Mucosa of gallbladder (tissue), 1 donor: ENCODE results near the gene FAAP100. TPM values are rescaled to one million over a fixed set of nuclear protein-coding genes. Genes with fewer than 3 reads are reported as not detected.

ENCODE experiments used
- DNase-seq: peaks from one replicate; pipeline ENCODE4 v3.0.0-alpha.2; 2020; ENCODE audit warnings: low spot score
- total RNA-seq: library from RNA; stranded (reverse); gene quantifications from one replicate; pipeline ENCODE4 v1.2.1, GENCODE V29; 2021
- donor health status: DM: no; HTN: no; CAD: no.

FAAP100 gene
- total RNA-seq, 1 donor from 2014 or later: 37.0 TPM

DNA sequence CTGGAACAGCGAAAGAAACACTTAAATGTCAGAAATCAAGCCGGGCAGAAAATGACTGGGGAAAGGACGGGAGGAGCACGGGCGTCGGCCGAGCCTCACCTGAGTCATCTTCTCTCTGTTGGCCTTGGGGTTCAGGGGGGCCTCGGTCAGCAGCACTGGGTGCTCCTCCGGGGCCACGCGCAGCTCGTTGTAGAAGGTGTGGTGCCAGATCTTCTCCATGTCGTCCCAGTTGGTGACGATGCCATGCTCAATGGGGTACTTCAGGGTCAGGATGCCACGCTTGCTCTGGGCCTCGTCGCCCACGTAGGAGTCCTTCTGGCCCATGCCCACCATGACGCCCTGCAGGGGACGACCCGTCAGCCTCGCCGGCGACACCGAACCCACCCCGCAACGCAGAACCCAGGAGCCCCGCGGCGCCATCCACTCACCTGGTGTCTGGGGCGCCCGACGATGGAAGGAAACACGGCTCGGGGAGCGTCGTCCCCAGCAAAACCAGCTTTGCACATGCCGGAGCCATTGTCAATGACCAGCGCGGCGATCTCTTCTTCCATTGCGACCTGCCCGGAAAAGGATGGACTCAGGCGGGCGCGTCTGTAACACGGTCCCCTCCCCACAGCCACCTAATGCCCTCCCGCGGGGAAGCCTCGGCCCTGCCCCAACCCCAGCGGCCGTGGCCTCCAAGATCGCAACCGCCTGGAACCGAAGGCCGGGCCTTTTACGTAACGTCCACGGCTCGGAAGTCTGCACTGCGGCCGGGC lies 40.2 kb downstream of the FAAP100 start:
- no peak for DNase-seq

DNA sequence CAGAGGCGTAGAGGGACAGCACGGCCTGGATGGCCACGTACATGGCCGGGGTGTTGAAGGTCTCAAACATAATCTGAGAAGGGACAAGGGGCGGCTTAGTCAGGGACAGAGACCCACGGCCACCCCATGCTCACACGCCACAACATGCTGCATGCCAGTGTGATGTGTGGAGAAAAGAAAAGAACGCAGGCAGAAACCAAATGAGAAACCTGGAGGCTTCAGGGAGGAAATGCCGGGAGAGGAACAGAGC lies 40.7 kb downstream of the FAAP100 start:
- DNase-seq: no peak

DNA sequence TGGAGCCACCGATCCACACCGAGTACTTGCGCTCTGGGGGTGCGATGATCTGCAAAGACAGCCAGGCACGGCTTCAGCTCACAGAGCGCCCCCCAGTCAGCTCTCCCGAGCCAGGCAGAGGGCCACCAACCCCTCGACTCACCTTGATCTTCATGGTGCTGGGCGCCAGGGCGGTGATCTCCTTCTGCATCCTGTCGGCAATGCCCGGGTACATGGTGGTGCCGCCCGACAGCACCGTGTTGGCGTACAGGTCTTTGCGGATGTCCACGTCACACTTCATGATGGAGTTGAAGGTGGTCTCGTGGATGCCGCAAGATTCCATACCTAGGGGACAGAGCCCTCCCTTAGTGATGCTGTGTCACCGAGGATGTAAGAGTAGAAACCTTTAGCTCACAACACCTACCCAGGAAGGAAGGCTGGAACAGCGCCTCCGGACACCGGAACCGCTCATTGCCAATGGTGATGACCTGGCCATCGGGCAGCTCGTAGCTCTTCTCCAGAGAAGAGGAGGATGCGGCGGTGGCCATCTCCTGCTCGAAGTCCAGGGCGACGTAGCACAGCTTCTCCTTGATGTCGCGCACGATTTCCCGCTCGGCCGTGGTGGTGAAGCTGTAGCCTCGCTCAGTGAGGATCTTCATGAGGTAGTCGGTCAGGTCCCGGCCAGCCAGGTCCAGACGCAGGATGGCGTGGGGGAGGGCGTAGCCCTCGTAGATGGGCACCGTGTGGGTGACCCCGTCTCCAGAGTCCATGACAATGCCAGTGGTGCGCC lies 41.2 kb downstream of the FAAP100 start:
- DNase-seq: no peak

DNA sequence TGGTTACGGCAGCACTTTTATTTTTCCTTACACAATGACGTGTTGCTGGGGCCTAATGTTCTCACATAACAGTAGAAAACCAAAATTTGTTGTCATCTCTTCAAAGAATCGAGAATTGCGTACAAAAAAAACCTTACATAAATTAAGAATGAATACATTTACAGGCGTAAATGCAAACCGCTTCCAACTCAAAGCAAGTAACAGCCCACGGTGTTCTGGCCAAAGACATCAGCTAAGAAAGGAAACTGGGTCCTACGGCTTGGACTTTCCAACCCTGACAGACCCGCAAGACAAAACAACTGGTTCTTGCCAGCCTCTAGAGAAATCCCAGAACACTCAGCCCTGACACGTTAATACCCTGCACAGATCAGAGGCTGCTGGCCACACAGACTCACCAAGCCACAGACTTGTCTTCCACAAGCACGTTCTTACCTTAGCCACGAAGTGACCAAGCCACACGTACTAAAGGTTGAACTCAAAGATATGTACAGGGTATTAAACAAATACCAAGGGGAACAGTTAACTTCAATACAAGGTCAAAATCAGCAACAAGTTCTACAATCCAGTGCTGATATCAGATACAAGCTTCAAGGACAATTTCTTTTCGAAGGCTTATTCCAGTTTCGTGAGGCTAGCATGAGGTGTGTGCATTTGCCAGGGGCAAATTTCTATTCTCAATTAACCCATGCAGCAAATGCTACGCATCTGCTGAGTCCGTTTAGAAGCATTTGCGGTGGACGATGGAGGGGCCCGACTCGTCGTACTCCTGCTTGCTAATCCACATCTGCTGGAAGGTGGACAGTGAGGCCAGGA lies 42.0 kb downstream of the FAAP100 start:
- no peak for DNase-seq

DNA sequence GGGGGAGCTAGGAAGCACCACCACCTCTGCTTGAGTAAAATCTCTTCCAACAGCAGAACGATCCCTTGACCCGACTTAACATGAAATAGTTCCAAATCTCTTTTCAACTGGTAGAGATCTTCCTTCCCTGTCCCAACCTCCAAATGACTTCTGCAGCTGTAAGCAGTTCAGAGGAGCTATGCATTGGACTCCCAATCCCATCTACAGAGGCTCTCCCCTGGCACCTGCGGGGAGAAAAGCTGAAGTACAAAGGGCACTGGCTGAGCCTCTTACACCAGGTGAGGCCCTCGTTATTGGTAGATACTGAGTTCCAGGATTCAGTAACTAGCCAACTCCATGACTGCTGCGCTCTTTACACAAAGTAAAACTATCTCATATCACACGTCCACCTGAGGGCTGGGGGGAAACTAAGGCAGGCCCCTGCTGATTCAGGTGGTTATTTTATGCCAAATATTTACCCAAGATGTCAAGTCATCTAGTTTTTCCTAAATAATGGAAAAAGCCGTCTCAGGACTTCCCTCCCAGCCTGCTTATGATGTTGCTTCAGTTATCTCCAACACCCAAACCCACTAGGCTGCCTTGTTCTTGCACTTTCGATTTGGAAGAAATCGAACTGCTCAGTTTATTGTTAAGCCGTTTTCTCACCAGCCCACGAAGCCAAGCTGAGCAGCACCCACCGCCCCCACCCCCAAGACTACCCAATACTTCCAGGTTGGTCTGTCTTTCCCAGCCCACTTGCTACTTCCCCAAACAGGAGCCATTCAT lies 42.8 kb downstream of the FAAP100 start:
- no peak for DNase-seq

DNA sequence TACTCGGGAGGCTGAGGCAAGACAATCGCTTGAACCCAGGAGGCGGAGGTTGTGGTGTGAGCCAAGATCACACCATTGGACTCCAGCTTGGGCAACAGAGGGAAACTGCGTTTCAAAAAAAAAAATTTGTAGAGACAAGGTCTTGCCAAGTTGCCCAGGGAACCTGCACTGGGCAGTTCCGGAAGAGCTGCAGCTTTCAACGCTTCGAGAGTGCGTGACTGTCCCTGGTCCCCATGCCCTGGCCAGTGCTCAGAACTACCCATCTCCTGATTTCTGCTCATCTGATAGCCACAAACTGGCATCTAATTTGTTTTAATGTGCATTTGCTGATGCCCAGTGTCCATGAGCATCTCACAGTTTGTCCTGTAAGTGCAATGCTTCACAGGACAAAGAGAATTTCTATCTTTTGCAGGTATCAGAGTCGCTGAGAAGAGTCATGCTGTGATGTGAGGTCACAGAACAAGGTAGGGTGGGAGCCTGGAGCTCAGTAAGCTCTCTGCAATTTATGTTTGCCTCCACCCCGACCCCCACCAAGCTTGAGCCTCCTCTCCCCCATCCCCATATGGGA lies 43.4 kb downstream of the FAAP100 start:
- DNase-seq: no peak

DNA sequence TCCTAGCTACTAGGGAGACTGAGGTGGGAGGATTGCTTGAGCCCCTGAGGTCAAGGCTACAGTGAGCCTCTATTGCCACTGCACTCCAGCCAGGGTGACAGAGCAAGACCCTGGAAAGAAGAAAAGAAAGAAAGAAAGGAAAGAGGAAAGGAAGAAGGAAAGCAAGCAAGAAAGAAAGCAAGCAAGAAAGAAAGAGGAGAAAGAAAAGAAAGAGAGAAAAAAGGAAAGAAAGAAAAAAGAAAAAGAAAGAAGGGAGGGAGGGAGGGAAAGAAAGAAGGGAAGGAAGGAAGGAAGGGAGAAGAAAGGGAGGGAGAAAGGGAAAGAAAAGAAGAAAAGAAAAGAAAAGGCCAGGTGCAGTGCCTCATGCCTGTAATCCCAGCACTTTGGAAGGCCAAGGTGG lies 48.5 kb downstream of the FAAP100 start:
- no peak for DNase-seq

DNA sequence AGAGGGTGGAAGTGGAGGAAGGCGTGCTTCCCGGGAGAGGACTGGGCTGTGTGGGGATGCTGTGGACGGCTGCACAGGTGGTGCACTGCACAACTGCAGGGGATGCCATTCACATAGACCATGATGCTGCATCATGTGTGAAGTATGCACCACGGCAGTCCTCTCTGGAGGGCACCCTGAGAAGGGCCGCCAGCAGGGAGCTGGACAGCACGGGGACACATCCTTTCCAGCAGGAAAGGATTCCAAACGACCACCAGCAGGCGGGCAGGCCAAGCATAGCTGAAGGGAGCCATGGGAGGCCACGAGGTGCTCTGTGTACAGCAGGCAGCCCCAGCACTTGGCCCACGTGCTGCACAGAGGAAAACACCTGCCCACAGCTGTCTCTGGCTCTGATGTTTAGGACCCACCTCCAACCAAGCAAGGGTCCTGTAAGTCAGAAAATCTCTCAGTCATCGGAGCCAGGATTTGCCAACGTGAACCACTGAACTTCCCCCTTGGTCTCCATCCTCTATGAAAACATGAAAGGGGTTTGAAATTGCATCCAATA lies 49.6 kb downstream of the FAAP100 start:
- DNase-seq: no peak

DNA sequence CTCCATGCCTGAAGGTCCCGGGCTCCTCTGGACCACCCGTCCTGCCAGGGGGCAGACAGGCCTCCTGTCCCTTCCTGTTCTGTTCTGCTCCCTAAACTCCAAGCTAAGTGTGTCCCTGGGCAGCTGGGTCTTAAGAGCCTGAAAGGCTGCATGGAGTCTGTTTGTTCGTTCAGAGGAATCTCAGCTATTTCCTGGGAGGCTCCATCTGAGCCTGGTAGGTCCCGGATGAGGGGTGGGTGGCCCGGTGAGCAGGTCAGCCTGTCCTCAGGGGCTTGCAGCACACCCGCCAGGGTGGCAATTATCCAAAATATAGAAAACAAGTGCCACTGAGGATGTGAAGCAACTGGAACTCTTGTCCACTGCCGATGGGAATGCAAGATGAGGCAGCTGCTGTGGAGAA lies 52.1 kb downstream of the FAAP100 start:
- DNase-seq: no peak

DNA sequence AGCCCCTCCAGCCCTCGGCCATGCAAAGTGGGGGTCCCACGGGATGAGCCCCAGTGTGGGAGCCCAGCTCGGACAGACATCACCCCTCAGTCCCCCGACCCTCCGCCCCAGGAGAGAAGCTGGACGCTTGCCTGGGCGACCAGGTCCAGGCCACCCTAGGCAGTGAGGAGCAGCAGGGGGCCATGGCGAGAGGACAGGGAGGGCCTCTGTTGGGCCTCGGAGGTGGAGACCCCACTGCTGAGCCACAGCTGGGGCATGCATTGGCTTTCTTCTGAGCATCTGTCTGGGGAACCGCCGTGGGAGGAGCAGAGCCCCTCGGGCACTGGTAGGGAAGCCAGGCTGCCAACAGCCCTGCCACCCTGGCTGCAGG lies 52.6 kb downstream of the FAAP100 start:
- no peak for DNase-seq

DNA sequence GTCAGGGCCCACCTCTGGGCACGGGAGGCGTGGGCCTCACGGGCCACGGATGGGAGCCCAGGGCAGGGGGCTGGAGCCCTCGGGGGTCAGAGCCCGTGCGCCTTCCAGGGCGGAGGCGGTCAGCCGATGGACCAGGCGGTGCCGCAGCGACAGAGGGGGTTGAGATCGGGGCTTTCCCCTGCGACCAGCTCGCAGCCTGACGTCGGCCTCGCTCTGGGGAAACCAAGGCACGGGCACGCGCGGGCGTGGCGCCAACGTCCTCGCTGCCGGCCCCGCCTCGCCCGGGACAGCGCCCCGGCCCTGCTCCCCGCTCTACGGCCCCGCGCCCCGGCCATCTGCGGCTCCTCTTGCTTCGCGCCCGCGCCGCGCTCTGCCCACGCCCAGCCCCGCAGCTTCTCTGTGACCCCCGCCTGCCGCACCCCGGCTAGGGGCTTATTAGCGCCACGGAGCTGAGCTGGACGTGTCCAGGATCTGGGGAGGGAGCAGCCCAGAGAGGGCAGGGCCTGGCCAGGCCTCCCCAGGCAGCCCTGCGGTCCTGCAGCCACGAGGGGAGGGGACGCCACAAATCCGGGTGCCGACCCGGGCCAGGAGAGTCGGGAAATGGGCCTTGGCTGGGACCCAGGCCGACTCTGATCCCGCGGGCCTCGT lies 53.1 kb downstream of the FAAP100 start:
- no peak for DNase-seq

DNA sequence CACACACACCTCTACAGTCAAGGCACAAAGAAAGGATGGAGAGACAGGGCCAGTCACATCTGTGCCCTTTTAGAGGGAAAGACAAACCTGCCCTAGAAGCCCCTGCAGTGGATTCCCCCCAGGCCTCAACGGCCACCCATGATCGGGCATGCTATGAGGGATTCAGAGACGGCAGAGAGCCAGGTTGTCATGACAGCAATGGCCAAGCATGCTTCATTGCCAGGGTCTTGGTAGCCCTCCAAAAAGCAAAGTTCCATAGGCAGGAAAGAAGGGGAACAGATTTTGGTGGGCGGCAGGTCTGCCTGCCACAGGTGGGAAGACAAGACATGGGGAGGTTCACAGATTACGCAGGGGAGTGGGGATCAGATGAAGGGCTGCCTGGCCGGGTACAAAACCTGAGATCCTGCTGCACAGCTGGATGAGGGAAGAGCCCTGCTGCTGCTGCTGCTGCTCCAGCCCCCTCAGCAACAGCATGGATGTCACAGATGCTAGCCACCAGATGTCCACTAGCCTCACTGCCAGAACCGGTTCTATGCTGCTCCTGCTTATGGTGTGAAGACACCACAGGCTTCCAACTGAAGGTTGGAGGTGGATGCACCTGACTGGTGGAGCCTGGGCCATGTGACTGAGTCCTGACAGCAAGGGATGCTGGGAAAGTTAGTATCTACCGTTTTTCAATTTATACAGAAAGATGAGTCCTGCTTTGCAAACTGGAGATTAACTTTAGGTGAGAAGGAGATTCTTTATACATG lies 57.4 kb downstream of the FAAP100 start:
- DNase-seq: no peak

DNA sequence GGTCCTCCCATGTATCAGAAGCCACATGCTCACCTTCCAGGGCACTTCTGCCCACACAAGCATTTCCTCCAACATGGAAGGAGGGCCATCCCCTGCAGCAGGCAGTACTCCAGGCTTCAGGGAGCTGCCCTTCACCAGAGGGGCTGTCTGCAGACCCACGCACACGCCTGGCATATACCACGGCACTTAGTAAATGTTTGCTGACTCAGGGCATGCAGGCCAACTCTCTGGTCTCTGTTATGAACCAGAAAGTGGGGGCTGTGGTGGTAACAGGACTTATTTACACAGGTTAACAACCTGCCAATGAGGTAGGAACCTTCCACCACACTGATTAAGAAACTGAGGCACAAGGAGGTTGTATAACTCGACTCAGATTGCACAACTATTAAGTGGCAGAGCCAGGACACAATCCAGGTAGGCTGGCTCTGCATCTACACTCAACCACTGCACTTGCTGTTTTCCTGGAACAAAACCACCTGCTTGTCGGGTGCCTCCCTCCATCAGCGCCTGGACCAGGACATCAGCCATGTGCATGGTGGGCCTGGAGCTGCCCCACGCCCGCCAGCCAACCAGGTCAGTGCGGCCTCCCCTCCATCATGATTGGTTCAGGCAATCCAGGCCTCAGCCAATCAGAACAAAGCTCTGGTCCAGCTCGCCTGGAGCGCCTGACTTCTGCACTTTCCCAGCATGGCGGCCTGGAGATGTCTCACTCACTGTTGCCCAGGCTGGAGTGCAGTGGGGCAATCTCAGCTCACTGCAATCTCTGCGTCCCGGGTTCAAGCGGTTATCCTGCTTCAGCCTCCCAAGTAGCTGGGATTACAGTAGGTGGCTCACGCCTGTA lies 58.7 kb downstream of the FAAP100 start:
- DNase-seq: no peak

DNA sequence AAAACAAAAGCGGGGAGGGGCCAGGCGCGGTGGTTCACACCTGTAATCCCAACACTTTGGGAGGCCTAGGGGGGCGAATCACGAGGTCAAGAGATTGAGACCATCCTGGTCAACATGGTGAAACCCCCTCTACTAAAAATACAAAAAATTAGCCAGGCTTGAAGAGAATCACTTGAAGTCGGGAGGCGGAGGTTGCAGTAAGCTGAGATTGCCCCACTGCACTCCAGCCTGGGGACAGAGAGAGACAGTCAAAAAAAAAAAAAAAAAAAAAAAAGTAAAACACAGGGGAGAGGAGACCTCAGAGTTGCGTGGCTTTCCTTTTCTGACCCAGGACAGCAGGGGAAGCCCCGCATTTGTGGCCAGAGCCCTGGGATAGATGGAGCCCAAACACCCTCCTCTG lies 59.4 kb downstream of the FAAP100 start:
- DNase-seq: no peak

DNA sequence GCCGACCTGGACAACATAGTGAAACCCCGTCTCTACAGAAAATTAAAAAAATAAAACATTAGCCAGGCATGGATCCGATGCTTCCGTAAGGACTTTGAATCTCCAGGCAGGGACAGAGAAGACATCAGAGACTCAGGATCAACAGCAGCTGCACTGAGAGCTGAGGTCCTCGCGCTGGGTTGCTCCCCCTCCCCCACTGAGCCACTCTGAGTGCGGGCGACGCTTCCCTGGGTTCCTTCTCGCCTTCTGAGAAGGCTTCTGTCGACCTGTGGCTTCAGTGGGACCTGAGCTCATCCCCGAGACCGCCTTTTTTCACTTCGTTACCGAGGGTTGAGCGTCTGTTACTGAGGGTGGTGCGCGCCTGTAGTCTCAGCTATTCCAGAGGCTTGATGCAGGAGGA lies 60.0 kb downstream of the FAAP100 start:
- DNase-seq: no peak

DNA sequence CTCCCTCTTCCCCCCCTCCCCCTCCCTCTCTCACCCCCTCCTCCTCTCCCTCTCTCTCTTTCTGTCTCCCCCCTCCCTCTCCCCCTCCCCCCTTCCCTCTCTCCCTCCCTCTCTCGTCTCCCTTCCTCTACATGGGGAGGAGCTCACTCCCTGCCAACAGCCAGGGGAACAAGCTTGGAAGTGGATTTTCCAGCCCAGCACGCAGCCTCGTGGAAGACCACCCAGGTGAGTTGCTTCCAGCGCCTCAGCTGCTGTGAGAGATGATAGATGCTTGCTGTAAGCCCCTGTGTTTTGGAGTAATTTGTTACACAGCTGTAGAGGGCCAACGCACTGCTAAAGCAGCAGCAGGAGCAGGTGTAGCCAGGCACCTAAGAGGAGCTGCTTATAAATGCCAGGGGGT lies 60.4 kb downstream of the FAAP100 start:
- DNase-seq: no peak

DNA sequence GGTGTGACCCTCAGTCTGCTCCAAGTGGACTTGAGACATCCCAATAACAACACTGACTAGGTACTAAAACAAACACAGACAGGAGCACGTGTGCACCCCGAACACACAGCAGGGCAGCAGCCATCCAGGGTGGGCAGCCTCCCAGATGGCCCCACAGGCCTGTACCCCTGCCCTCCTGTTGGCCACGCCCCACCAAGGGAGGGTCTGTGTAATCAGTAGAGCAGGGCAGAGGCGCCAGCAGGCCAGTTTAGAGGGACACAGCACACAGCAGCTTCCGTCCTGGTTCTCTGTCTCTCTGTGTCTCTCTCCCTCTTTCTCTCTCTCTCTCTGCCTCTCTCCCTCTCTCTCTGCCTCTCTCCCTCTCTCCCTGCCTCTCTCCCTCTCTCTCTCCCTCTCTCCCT lies 61.0 kb downstream of the FAAP100 start:
- DNase-seq: no peak

DNA sequence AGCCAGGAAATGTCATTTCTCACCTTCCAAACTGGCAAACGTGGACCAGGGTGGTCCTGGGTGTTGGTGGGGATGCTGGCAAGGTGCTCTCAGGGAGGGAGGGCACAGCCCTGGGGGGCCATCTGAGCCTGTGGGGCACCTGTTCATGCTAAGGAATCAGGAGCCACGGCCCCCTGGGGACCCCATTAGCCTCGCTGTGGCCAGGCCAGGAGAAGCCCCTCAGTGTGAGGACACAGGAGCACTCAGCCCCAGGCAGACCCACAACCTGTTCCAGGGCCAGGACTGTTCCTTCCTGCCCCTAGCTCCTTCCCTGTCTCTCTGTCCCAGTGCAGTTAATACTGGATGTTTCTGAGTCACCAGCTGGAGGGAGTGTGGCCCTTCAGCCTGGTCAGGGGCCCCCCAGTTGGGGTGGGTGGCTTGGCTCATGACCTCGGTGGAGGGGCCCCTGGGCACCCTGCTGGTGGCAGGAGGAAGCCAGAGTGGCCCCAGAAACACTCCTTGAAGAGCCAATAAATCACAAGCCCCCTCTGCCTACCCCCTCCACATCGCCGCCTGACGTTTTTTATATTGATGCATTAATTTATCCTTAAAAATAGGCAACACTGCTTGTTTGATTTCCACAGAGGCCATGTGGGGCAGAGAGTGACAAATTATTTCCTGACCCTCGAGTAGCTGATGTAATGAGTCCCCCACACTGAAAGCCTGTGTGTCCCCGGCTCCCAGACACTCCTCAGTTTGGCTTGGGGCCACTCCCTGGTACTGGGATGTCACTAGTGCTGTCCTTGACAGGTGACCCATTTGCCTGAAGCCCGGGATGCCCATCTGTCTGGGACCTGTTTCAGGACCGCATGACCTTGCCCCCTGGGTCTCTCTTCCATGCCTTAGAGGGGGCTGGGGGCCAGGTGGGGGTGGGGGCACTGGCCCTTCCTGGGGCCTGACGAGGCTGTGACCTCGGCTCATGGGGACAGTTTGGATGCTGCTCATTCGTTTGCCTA lies 61.9 kb downstream of the FAAP100 start:
- no peak for DNase-seq
